Kidney capillary endothelial cell (primary cell): ENCODE measurements around the gene ZNF407.

ENCODE experiments used
- DNase-seq: peaks from one replicate; pipeline ENCODE4 v3.0.0-alpha.2; 2018; ENCODE audit warnings: low spot score

Gene ZNF407

DNA sequence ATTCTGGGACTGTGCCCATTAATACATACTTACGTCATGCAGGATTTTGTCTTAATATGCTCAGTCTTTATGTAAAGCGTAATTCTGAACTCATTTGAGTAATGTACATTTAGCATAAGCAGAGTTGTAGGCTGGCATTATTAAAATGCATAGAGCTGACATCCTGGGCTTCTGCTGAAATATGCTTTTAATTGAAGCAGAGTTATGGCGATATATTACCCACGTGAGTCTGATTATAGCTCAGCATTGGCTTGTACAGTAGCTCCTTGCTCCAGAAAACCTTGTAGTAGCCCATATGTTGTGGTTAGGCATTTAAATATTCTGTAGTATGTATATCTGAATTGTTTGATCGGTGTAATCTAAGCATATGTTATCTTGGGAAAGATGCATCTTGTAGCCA lies 377.3 kb downstream of the ZNF407 start:
- no peak for DNase-seq

DNA sequence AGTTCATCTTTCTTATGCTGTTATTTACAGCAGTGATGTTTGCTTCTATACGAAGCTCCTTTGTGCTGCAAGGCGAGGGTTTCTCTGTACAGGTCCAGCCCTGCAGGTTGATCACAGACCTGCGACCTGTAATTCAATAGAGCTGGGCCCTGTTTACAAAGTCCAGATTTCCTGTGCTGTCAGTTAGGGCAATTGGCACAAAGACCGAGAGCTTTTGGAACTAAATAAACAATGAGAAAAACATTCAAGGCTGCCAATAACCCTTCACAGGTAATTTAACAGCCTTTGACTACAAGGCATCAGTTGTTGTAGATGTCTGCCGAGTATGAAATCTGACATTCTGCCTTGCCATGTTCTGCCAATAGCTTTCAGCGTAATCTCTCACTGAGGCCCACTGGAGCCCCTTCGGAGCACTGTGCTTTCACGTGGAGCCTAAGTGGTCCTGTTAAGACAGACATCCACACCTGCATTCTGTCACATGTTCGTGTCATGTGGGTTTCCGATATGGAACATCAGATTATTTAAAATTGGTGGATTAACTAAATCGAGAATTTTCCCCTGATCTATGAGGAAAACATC lies 378.8 kb downstream of the ZNF407 start:
- DNase-seq, result no peak

DNA sequence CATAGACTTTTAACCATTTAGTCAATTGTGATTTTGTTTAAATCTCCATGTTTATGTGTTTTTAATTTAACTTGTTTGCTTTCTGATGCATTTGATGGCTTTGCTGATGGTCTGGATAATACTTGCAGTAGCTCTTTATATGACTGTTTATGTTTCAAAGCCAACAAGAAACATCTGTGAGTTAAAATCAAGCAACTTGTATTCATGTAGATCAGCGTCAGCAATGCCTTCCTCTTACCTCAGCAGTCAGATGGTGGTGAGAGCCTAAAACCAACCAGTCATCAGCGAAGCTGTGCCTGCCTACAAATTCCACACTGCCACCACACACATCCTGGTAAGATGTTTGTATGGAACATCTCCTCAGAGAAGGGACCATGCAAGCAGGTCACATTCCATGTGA lies 379.4 kb downstream of the ZNF407 start:
- DNase-seq, result no peak

DNA sequence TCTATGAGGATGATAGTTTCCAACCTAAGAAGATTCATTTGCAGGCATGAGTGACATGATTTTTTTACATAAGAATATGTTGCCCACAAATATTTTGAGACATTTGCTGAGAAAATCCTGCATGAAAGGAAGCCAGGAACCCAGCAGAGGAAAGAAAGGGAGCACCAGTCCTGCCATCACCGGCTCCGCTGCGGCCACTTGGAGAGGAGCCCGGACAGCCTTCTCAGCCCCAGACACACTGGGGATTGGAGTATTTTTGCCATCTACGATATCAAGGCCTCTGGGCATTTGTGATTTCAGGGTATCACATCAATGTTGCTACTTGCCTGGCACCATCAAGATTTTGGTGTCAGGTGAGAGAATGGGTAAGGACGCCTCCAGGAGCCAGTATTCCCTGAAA lies 383.0 kb downstream of the ZNF407 start:
- DNase-seq, result no peak

DNA sequence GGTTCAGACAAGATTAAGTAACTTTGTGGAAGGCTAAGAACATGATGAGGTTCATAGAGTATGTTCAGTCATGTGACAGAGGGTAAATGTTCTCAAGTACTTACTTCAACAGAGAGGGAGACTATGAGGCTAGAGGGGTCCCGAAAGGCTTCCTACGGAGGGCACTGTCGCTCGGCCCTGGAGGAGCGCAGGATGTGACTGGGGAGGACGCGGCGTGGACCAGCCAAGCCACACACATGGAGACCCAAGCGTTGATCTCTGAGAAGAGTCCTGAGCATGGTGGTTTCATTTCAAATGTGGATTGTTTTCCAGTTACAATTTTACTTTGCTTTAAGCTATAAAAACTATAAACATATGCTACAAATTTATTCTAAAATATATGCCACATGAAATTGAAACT lies 383.8 kb downstream of the ZNF407 start:
- no peak for DNase-seq

DNA sequence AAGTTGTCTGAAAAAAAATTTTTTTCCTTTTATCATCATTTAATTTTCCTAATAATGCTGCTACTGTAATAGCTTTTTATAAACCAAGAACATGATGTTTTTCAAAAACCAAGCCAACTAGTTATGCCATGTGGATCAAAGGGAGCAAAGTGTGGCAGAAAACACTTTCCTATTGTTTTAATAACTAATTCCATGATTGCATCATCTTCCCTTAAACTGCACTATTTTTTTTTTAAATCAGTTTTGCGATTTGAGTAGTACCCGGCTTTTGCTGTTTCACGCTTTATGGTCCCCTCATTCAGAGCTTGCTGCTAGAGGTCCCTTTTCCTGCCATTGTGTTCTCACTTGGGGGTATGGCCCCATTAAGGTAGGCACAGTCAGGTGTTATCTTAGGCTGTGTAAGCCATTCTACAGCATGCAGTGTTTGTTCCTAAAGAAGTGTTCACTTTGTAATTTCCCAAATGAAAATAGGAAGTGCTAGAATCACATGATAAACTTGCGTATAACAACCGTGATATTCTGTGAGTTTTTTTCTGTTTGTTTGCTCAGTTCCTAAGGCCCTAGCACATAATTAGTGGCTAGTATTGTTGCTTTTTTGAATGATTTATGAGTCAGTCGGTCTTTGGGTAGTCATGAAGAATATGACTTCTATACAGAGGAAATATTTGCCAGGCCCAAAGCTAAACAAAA lies 385.4 kb downstream of the ZNF407 start:
- DNase-seq, result no peak

DNA sequence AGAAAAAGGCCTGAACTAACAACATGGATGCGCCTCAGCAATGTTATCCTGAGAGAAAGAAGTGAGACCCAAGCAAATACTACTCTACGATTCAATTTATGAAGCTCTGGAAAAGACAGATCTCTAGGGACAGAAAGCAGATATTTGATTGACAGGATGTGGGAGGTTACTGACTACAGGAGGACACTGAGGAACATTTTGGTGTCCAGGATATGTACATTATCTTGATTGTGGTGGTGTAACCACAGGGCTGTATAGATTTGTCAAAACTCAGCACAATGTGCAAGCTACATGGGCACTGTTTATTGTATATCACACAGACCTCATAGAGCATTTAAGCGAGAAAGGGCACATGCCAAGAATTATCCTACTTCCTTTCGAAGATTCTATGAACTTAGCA lies 391.5 kb downstream of the ZNF407 start:
- DNase-seq, result no peak

DNA sequence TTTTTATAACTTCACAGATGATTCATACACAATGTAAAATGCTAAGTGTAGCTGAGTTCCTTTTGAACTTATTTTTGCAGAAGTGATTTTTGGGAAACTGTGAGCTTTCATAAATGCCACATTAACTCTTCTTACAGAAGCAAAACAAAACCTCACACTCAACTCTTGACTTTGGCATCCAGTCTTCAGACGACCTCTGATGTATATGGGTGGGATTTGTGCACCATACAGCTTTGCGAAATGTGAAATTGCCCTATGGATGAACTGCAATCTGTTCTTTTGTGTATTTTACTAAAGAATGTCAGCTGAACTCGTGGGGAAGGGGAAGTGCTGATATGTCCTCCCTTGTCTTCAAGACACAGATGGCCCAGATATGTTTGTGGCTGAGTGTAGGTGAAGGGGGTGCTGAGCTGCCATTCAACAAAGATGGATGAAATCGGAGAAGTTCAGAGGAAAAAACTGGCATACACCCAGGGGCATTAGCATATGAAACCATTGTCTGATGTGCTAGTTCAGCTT lies 393.0 kb downstream of the ZNF407 start:
- DNase-seq, result no peak

DNA sequence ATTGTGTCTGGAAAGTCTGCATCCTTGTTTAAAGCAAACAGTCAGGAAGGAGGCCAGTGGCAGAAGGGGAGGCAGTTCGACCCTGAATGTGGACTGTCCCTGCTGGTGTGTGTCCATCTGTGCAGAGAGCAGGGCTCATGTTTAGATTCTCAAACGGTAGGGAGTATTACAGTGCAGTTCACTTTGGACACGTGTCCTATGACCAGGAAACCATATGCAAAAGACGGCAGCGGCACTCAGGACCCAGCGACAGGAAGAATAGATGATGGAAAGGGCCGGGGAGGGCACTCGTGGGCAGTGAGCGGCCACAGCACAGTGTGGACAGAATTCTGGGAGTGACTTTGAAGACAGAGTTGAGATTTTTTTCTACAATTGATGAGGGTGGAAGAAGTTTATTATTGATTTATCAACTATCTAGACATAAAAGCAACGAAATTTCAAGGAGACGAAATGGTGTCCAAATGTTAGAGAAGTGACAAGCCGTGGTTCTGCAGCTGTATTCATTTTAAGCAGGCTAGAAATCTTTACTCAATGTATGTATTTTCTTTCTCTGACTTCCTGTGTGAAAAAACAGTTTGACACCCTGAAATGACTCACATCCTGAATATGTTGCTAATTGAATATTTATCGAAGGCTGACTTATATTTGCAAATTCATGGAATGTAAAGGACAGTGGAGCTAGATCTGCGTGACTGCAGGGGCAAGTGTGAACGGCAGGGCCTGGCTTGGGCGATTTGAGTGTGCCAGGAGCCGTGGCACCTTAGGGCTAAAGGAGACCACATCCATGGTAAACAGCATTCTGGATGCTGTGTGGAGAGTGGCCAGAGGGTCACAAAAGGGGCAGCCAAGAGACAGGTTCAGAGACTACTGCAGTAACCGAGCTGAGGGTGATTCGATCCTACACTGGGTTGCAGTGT lies 397.1 kb downstream of the ZNF407 start:
- peak; percentile 48 for DNase-seq

DNA sequence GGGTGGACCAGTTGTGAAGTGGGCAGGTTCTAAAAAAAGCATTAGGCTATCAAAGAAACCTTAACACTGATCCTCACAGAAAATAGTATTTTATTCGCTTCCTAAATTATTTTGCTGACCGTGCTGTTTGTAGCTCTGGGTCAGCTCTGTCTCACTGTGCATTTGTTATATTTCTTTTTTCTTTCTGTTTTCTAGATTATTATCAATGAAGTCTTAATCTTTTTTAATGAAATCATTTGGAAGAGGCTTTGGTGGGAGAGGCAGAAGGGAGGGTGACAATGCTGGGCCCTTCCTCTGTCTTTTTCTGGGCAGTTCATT lies 397.7 kb downstream of the ZNF407 start:
- DNase-seq, result no peak

DNA sequence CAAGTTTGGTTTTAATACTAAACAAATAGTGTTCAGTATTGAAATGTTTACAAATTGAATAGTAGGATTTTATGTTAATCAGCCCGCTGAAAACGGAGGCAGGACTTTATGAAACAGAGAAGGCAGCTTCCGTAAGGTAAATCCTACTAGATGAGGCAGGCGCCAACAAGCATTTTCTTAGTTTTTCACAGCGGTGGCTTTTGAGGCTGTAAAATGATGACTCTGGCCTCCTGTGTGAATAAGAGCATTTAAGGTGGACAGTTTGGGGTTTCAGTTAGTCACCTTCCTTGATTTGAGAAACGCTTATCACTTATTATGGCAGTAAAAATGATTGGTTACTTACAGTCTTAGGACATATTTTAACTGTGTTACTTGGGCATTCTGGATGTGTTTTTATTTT lies 398.4 kb downstream of the ZNF407 start:
- DNase-seq, result no peak

DNA sequence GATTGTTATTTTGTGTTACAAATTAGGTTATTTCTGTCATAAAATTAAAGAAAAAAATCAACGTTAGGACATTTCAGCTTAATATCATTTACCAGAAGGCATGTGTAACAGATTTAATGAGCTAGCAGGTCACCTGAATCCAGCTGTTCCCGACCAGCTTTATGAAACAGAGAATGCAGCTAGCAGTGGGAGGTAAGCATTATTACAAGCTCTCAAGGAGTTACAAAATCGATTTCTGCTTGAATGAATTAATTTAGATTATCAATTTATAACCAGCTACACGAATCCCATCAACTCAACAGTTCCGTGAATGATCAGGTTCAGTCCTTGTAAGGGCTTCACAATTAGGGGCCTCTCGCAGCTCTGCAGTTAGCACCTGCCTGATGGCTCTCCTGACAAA lies 399.3 kb downstream of the ZNF407 start:
- DNase-seq, result no peak

DNA sequence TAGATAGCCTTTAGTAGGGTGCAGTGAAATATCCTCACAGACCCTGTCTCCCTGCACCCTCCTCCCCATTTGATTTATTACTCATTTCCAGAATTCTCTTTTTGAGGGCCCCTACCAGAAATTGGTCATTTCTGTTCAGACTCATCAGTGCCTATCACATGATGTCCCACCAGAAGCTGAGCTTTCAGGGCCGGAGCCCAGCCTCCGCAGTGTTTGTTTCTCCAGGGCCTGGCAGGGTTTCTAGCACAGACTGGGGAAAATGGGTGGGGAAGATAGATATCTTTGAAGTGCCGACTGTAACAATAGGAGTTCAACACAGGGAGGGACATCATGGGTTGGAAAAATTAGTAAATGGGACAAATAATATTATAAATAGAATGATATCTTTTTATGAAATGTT lies 403.2 kb downstream of the ZNF407 start:
- no peak for DNase-seq

DNA sequence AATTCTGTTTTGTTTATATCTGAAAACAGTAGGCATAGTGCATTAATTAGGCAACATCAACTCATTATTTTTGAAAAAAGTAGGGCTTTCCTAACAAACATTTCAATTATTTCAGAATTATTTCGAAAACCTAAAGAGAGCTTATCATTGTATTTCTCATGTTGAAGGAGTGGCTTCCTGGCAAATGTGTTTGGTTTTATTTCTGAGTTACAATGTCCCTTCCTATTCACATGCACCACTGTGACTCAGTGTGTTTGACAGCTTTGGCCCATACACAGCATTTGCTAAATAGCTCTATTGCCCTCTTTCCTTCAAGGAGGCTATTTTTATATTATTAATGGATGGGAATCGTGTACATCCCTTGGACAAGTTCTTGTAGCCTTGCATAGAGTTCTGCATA lies 405.4 kb downstream of the ZNF407 start:
- peak; percentile 20 for DNase-seq

DNA sequence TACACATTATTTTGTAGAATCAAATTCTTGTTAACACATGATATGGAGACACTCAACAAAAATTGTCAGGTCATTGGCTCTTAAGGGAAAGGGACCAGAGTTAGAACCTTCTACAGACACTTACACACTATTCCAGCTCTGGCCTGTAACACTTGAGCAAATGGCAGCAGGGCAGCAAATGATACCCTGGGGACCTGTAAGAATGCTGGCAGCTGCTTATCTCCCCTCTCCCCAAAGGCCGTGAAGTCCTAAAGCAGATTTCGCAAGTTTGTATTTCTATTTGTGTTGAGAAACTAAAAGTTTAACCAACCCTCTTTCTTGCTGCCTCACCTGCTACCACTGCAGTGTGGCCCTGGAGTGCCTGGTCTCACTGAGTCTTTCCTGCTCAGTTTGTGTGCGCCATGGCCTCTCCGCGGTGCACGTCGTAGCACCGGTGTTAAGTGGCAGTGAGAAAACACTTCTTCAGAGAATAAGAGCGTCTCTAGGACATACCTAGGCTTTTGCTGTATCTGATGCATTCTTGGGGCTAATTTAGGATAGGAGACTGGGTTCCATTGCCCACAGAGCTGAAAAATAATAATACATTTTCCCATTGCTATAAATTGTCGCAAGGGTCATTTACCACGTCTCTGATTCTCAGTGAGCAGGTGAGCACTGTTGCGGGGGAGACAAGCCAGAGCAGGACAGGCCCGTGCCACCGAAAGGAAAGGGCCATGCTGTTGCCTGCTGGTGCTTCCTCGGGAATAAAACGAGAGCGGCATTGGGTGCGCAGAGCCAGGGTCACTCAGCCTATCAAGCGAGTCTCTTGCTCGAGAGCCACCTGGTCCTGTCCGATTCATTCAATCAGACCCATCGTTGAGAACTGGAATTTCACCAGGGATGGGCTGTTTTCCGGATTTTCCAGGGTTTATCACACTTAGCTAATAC lies 406.4 kb downstream of the ZNF407 start:
- DNase-seq, result no peak

DNA sequence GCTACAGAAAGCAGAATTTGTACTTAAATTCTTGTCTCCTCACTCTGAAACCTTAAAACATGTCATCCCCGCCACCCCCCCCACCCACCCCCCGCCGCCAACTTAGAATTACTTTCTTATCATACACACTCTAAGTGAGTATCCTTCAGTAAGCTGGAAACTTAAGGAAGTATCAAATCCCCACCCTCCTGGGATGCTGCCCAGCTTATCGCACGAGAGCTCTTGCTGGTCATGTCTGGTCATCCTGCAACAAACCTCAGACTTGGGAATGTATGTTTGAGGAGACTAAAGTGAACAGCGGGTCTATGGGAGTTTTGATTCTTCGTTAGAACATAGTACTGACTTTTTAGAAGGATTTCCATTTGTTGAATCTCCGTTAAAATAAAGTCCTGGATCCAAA lies 408.0 kb downstream of the ZNF407 start:
- no peak for DNase-seq

DNA sequence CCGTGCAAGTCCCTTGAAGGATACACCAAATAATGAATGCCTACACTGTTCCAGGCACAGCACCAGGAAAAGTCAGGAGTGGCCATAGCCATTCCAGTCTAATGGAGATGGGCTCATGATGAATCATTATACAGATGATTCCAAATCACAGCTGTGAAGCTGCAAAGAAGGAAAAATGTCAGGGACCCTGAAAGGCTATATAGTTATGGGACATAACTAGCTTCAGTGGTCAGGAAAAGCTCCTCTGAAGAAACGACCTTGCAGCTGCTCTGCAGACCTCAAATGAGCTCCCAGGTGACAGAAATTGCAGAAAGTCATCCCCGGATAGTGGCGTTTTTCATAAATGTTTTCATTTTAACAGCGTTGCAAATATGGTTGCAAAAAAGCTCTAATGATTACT lies 410.5 kb downstream of the ZNF407 start:
- no peak for DNase-seq

DNA sequence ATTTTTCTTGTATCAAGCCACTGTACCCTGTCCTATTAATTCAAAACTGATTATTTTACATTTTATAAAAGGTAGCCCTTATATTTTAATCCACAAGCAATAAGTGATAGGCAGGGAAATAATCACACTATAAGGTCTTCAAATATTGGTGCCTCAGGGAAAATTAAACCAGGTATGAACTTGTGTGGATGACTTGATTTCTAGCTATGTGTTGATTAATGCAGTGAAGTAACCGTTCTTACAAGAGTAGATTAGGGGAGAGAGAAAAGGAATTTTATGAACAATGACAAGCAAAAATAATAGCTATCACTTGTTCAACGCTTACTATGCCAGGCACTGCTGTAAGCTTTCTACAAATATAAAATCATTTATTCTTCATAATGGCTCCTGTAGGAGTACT lies 411.6 kb downstream of the ZNF407 start:
- no peak for DNase-seq

DNA sequence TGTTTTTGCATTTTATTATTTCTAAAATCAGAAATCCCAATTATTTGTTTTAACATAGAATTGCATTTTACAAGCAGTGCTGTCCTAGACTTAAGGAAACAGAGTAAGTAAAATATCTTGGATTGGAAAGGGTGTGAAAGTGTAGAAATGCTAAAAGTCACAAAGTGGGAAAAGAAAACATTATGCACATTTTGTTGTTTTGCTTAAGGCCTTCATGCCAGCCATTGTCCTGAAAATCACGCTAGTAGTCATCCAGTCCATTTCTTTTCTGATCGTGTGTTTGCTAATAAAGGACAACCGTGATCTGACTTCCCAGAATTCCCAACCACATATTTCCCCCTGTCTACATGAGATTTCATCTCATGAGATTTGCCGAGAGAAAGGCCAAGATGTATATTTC lies 412.2 kb downstream of the ZNF407 start:
- DNase-seq, result no peak

DNA sequence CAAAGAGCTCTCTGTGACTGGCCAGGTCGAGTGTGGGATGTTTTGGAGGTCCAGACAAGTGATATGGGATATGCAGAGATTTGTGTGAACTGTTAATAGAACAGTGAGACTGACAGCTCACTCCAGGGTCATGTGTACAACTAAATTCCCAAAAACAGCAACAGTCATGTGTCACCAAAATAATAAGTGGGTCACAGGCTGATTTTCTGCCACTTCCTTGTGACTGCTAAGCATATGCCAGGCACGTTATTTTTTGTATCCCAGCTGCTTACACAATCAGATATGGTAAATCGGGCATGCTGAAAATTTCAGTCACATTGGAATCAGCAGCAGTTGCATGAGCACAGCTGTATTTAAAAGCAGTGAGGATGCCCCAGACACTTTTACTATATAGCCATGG lies 412.6 kb downstream of the ZNF407 start:
- DNase-seq, result no peak

DNA sequence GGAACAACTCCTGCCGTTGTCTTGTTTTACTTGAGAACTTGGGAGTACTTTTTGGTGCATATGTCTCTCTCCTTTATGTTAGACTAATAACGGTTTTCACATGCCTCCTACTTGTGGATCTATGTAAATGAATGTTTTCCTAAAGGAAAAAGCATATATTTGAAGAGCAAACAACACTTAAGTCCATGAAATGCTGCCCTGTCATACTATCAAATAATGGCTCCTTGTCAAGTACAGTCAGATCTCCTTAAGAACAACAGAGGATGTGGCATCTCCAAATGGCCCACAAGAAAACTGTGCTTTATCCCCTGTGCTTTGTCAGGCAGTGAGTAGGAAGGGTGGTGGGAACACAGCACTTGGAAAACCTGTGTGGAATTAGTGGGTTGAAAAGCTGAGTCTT lies 413.0 kb downstream of the ZNF407 start:
- DNase-seq, result no peak
